ENCODE results near the gene USP6. TPM values are rescaled to one million over a fixed set of nuclear protein-coding genes. Genes with fewer than 3 reads are reported as not detected.

The USP6 gene
- total and polyA plus RNA-seq, 2 of the 13 experiments (the other 11 are each of a cell fraction or from before 2014, with no cell fraction given): 0.04 TPM; not detected in 1

DNA sequence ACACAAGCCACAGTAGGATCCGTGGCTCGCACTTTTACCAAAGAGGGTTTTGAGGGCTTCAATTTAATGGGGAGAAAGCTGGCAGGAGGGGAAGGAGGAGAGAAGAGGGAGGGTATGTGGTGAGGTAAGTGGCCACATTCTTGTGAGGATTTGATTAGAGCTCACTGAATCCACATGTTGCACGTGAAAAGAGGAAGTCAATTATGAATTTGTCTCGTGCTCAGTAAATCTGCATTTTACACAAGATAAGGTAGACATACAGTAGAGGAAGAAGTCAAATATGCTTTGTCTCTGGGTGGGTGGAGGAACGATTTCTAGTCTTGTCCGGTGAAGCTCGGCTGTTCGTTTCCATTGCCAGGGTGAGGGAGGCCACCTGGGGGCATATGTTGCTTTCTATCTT is 5.0 kb upstream of the USP6 start:
- BruUV-seq (replicated peaks): TSS peak; percentile 57
- 12% methylated on average over 8 of the region's 8 CpGs for WGBS (ENCODE audit: low lambda C conversion rate)
- peaks cover 29% of the 10 kb centered on the region for H3K4me1 ChIP-seq (ENCODE audit: insufficient read depth, low read length)
- no peaks in the 10 kb centered on the region for H3K27me3 ChIP-seq (ENCODE audit: control insufficient read depth in 1 of 2, insufficient read depth in 2 of 2, low read length in 2 of 2)
- no peaks in the 10 kb centered on the region for H3K9me3 ChIP-seq (ENCODE audit: low read length)
- no peaks in the 10 kb centered on the region for H4K20me1 ChIP-seq (ENCODE audit: insufficient read depth, low read length)
- H3K9ac ChIP-seq (ENCODE audit: insufficient read depth, low read depth, low read length): peak overlapping the region; percentile 84
- H3K36me3 ChIP-seq (replicated peaks in 1 of 2; ENCODE audit: control insufficient read depth in 1 of 2, insufficient read depth in 2 of 2, low read length in 2 of 2): peaks cover 13 to 29% of the 10 kb centered on the region in 2 experiments
- intact Hi-C loops (cut with micrococcal nuclease; ENCODE audit: unreplicated experiment): no loop called here
- no peak overlapping the region for H2AFZ ChIP-seq (ENCODE audit: low read length)
- ChIA-PET POLR2A (interaction anchor here (0.7 to 2.3 kb wide), 3 partner anchors 8 to 171 kb away, joined by 3 to 6 read pairs (median 4); partner anchors contain the start of genes RNF167, SLC25A11 and SPAG7), CTCF (ENCODE audit: low intra/inter-chr PET ratio, low total read pairs) (no interaction called here)
- ATAC-seq (peak; percentile 24; the same call in 1 of the 3 replicates), DNase-seq (ENCODE audit: low spot score) (peak; percentile 10), FAIRE-seq (peak; percentile 67)
- peak overlapping the region; percentile 69 to 99 (median 96) for H3K4me3 ChIP-seq (replicated peaks in 1 of 3; ENCODE audit: insufficient read depth in 1 of 3, low read depth in 2 of 3, low read length in 3 of 3)
- TF ChIP-seq FOXA3 (CRISPR knock-in tag; IDR thresholded peaks at IDR 0.05) (no peak), GABPB1 (CRISPR knock-in tag; IDR thresholded peaks at IDR 0.05) (no peak), CEBPG (CRISPR knock-in tag; IDR thresholded peaks at IDR 0.05) (no peak), REL (CRISPR knock-in tag; conservative IDR thresholded peaks at IDR 0.05) (no peak)
- TF ChIP-seq, protein P1, sequence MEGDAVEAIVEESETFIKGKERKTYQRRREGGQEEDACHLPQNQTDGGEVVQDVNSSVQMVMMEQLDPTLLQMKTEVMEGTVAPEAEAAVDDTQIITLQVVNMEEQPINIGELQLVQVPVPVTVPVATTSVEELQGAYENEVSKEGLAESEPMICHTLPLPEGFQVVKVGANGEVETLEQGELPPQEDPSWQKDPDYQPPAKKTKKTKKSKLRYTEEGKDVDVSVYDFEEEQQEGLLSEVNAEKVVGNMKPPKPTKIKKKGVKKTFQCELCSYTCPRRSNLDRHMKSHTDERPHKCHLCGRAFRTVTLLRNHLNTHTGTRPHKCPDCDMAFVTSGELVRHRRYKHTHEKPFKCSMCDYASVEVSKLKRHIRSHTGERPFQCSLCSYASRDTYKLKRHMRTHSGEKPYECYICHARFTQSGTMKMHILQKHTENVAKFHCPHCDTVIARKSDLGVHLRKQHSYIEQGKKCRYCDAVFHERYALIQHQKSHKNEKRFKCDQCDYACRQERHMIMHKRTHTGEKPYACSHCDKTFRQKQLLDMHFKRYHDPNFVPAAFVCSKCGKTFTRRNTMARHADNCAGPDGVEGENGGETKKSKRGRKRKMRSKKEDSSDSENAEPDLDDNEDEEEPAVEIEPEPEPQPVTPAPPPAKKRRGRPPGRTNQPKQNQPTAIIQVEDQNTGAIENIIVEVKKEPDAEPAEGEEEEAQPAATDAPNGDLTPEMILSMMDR (CRISPR knock-in tag; IDR thresholded peaks at IDR 0.05): 0 out of 2 replicates have a peak, but pooled peaks have one; percentile 20
- peak overlapping the region; percentile 88 for H3K4me2 ChIP-seq (ENCODE audit: low read depth, low read length)
- in situ Hi-C loops (cut with HindIII; ENCODE audit: extremely low pct_ligation_motif_present, low pct_unique_long_range_greater_than_20kb): no loop called here
- H3K79me2 ChIP-seq (ENCODE audit: insufficient read depth, low read length): peaks cover 13% of the 10 kb centered on the region
- H3K27ac ChIP-seq (ENCODE audit: extremely low read length, insufficient read depth, low read length): peak overlapping the region; percentile 68

Data from HepG2 (cell line).